ENCODE data around the gene SDCCAG8. TPM values are rescaled to one million over a fixed set of nuclear protein-coding genes. Genes with fewer than 3 reads are reported as not detected.

SDCCAG8 gene
- total RNA-seq, 1 donor from 2014 or later, result 48.0 TPM

GRCh38 chr1:243499711-243500110 lies 243.9 kb downstream of the SDCCAG8 start:
- DNase-seq (ENCODE audit: low read depth, low spot score), result no peak

DNA sequence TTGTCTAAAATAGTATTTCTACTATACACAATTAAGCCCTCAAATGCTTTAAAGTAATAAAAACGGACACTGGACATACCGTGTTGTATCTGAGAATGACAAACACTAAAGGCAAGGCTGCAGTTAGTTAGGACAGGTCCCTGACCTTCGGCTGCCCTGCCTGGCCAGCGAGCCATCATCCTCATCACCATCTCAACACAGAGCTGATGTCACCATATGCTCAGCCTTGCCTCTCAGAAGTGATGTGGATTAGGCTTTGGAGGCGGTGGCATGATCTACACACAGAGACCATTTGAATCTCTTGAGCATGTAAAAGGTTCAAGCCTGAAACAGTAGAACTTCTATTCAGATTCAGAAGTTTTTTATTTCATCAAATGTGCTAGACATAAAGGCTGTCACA lies 244.7 kb downstream of the SDCCAG8 start:
- no peak for DNase-seq (ENCODE audit: low read depth, low spot score)

- no peak for DNase-seq (ENCODE audit: low read depth, low spot score)
Observed at GRCh38 chr1:243501002-243501401, 245.2 kb downstream of the SDCCAG8 start.

GRCh38 chr1:243503155-243503554 lies 247.3 kb downstream of the SDCCAG8 start:
- DNase-seq (ENCODE audit: low read depth, low spot score), result no peak

- no peak for DNase-seq (ENCODE audit: low read depth, low spot score)
Observed at GRCh38 chr1:243505986-243506689, 250.3 kb downstream of the SDCCAG8 start.

DNA sequence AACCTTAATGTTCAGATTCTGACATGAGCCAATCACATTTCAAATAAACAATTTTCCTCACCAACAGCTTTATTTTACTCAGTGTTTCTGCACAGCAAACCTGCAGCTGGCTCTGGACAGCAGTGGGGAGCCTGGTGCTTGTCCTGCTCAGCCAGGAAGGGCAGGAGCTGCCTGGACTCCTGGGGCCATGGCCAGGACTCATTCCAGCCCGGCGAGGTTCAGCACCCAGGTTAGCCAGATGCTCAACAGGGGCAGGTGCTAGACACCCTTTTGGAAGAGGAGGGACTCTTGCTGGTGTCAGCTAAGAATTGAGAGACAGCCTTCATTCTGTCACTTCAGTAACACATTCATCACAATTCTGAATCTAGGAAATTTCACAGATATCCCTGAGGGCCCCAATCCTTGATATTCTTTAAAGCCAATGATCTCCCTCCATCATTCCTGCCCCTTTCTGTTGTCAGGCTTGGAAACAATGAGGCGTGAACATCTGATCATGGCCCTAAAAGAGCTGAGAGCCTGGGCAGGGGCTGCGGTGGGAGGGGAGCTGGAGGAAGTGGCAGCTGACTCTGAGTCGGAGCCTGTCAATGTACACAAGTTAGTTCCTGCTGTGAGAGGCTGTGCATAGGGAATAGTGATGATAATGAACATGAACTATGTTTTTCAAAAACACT lies 251.3 kb downstream of the SDCCAG8 start:
- no peak for DNase-seq (ENCODE audit: low read depth, low spot score)

DNA sequence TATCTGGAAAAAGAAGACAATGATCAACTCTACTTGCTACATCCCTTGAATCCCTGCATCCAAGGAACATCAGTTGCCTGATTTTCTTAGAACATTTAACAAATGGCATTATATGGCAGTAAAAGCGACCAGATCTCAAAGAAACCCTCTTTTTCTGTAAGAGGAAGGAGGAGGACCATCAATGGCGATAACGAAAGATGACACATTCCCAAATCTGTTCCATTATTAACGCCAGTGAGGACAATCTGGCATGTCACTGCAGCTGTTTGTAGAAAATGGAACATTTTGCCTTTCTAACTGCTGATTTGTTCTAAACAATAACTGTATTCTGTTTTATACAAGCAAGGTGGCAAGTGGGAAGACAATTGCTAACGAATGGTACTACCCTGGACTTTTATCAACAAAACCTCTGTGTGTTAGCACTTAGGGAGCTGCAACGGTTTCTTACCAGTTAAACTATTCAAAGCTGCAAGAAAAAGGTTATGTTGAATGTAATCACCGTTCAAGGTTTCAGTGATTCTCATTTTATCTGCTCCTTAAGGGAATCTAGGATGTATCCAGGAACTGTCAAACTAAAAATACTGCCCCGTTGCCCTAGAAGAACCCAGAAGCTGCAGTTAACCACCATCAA lies 251.9 kb downstream of the SDCCAG8 start:
- DNase-seq (ENCODE audit: low read depth, low spot score), result no peak

DNA sequence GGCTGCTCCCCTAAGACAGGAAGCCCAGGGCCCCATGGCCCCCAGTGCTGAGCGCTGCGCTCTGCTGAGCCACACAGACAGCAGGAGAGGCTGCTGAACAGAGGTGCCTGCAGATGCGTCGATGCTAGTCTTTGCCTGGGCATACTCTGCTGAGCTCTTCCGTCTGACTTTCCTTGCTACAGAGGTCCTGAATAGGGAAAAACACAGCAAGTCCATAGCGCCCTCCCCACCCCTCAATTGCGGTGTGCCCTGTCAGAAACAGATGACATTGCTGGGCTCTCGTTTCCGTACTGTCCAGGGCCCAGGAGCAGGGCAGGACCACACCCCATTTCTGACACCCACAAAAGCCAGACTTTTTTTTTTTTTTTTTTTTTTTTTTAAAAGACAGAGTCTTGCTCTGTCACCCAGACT lies 252.5 kb downstream of the SDCCAG8 start:
- no peak for DNase-seq (ENCODE audit: low read depth, low spot score)

- DNase-seq (ENCODE audit: low read depth, low spot score), result no peak
Observed at GRCh38 chr1:243508943-243509342, 253.1 kb downstream of the SDCCAG8 start.

- DNase-seq (ENCODE audit: low read depth, low spot score), result no peak
Observed at GRCh38 chr1:243510928-243511327, 255.1 kb downstream of the SDCCAG8 start.

DNA sequence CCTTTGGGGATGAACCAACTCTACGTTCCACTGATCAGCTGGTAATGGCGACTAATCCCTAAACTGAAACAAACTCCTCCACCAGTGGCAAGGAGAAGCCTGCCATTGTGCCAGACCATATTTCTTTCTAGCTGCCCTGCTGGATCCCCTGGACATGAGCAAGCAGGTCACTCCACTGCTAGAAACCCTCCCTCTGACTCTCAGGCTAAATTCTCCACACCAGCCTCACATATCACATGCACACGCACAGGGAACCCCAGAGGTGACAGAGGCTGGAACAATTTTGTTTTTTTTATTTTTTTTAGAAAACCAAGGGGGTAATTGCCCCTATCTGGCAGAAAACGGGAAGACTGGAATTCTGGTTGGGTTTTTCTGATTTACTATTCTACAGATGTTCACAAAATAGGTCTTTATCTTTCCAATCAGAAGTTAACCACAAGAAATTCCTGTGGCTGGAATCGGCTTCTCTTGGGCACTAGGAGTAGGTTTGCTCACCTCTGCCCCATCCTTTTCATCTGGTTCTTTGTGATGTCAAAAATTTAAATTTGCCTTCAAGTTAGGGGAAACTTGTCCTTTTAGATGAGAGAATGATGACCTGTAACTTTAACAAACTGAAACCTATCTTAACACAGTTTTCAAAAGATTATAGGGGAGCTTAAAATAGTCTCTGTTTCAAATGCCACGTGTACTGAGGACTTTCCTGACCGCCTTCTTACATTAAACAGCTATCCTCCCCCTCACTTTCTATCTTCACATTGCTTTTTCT lies 258.1 kb downstream of the SDCCAG8 start:
- no peak for DNase-seq (ENCODE audit: low read depth, low spot score)

- DNase-seq (ENCODE audit: low read depth, low spot score), result no peak
Observed at GRCh38 chr1:243514927-243515326, 259.1 kb downstream of the SDCCAG8 start.

- no peak for DNase-seq (ENCODE audit: low read depth, low spot score)
Observed at GRCh38 chr1:243520831-243521230, 265.0 kb downstream of the SDCCAG8 start.

DNA sequence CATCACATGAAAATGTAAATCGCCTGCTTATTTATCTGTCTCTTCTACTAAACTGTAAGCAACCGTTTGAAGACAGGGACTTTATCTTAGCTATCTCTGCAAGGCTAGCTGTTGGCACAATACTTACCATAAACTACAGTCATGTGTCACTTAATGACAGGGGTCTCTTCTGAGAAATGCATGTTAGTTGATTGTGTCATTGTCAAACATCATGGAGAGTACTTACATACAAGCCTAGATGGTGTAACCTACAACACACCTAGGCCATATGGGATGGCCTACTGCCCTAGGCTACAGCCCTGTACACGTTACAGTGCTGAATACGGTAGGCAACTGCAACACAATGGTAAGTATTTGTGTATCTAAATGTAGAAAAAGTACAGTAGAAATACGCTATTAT lies 267.9 kb downstream of the SDCCAG8 start:
- DNase-seq (ENCODE audit: low read depth, low spot score), result no peak

DNA sequence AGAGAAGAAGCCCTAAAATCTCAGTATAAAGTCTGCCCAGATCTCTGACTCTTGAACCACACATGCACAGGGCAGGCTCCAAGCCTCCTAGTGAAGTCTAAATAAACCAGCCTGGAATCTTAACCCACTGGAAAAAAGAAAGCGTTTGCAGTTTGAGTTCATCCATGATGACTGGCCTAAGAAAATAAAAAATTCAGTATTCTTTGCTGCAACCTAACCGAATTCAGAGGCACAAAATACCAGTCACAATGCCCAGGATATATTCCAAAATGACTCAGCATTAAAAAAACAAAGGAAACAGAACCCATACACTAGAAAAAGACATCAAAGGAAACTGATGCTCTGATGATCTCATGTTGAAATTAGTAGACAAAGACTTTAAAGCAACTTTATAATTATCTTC lies 269.2 kb downstream of the SDCCAG8 start:
- DNase-seq (ENCODE audit: low read depth, low spot score), result peak; percentile 52

DNA sequence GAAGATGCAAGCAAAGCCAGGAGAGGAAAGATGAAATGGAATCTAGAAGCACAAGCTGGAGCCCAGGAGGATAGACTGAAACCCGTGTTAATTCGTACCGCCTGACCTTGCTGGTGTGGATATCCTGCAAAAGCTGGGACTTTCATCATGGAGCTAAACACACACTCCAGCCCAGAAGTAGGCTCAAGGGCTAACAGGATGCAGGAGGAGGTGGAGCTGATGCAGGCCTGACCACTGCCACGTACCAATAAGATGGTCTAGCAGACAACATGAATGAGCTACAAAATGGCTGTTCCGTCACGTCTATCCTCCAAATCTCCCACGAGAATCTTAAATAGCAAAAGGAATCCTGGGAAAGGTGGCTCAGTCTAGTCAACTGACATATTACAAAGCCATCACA lies 270.3 kb downstream of the SDCCAG8 start:
- DNase-seq (ENCODE audit: low read depth, low spot score), result no peak

- DNase-seq (ENCODE audit: low read depth, low spot score), result no peak
Observed at GRCh38 chr1:243528459-243529121, 272.7 kb downstream of the SDCCAG8 start.

- DNase-seq (ENCODE audit: low read depth, low spot score), result no peak
Observed at GRCh38 chr1:243529512-243529911, 273.7 kb downstream of the SDCCAG8 start.

DNA sequence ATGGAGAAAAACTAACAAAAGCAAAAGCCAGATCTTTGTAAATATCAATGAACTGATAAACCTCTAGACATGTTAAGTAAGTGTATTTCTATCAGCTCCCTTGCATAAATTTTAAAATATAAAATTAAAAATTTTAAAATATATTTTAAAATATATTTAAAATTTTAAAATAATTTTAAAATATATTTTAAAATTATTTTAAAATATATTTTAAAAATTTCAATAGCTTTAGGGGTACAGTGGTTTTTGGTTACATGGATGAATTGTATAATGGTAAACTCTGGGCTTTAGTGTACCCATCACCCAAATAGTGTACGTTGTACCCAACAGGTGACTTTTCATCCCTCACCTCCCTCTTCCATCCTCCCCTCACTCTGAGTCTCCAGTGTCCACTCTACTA lies 279.2 kb downstream of the SDCCAG8 start:
- no peak for DNase-seq (ENCODE audit: low read depth, low spot score)

DNA sequence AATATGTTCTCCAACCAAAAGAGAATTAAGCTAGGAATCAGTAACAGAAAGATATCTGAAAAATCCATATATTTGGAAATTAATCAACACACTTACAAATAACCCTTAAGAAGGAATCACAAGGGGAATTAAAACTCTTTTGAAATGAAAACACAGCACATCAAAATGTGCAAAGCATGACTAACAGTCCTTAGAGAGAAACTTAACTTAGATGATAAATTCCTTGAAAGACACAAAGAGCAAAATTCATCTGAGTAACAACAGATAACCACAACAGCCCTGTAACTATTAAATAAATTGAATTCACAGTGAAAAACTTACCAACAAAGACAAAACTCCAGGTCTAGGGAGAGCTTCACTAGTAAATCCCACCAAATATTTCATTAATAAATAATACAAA lies 283.8 kb downstream of the SDCCAG8 start:
- no peak for DNase-seq (ENCODE audit: low read depth, low spot score)

- no peak for DNase-seq (ENCODE audit: low read depth, low spot score)
Observed at GRCh38 chr1:243542739-243543415, 287.0 kb downstream of the SDCCAG8 start.

All from pulmonary artery endothelial cell (primary cell).